Measurements from ENCODE around the gene TNFAIP1. TPM values are rescaled to one million over a fixed set of nuclear protein-coding genes. Genes with fewer than 3 reads are reported as not detected.

Gene TNFAIP1
- polyA plus RNA-seq, 1 donor (not counting 4 experiments of a cell fraction or from before 2014, with no cell fraction given), result 84.6 TPM

- TF ChIP-seq EZH2 (IDR thresholded peaks at IDR 0.05; ENCODE audit: low read length) (no peak), CTCF (optimal IDR thresholded peaks at IDR 0.05 in 1 of 3, IDR thresholded peaks at IDR 0.05 in 1 of 3, conservative IDR thresholded peaks at IDR 0.05 in 1 of 3; ENCODE audit: extremely low read depth in 1 of 3, insufficient read depth in 2 of 3, low read length in 3 of 3) (no peak)
- no peak overlapping the region for H3K27ac ChIP-seq (ENCODE audit: control insufficient read depth, insufficient read depth, low read length)
- no peak overlapping the region for H2AFZ ChIP-seq (ENCODE audit: control insufficient read depth, low read length)
- H3K9me3 ChIP-seq (ENCODE audit: control insufficient read depth, low read depth, low read length), result no peaks in the 10 kb centered on the region
- H4K20me1 ChIP-seq (ENCODE audit: control insufficient read depth, extremely low read depth, insufficient read depth, low read length), result peaks cover 3% of the 10 kb centered on the region
- H3K4me1 ChIP-seq (ENCODE audit: control insufficient read depth, extremely low read depth, insufficient read depth, low read length), result peaks cover 30% of the 10 kb centered on the region
- peaks cover under 1% of the 10 kb centered on the region for H3K9me1 ChIP-seq (ENCODE audit: control insufficient read depth, extremely low read depth, insufficient read depth, low read length)
- DNase-seq (ENCODE audit: low read depth, low spot score) (no peak), FAIRE-seq (no peak)
- dilution Hi-C loops (cut with MboI; ENCODE audit: extremely low pct_ligation_motif_present, low sequenced_read_pairs), result no loop called here
- H3K36me3 ChIP-seq (ENCODE audit: control insufficient read depth in 2 of 2, extremely low read depth in 1 of 2, insufficient read depth in 2 of 2, low read length in 2 of 2), result peaks cover 64 to 68% of the 10 kb centered on the region in 2 experiments
- peaks cover 16% of the 10 kb centered on the region for H3K79me2 ChIP-seq (ENCODE audit: control insufficient read depth, insufficient read depth, low read length)
- no peak overlapping the region for H3K4me3 ChIP-seq (ENCODE audit: control insufficient read depth in 2 of 3, extremely low read depth in 1 of 3, insufficient read depth in 2 of 3, low read depth in 1 of 3, low read length in 3 of 3)
- no peak overlapping the region for H3K9ac ChIP-seq (ENCODE audit: control insufficient read depth, extremely low read depth, insufficient read depth, low read length)
- H3K27me3 ChIP-seq (ENCODE audit: control insufficient read depth, extremely low read depth, insufficient read depth, low read length), result no peaks in the 10 kb centered on the region
- H3K4me2 ChIP-seq (ENCODE audit: control insufficient read depth, extremely low read depth, insufficient read depth, low read depth, low read length), result no peak overlapping the region
Measured at GRCh38 chr17:28344435-28344901, 8.9 kb downstream of the TNFAIP1 start.

- Histone ChIP-seq H3K36me3 (ENCODE audit: control insufficient read depth in 2 of 2, extremely low read depth in 1 of 2, insufficient read depth in 2 of 2, low read length in 2 of 2) (peaks cover 56 to 61% of the 10 kb centered on the region in 2 experiments), H3K27ac (ENCODE audit: control insufficient read depth, insufficient read depth, low read length) (peak overlapping the region; percentile 58), H3K4me1 (ENCODE audit: control insufficient read depth, extremely low read depth, insufficient read depth, low read length) (peaks cover 29% of the 10 kb centered on the region), H3K4me2 (ENCODE audit: control insufficient read depth, extremely low read depth, insufficient read depth, low read depth, low read length) (no peak overlapping the region), H2AFZ (ENCODE audit: control insufficient read depth, low read length) (no peak overlapping the region), H3K9me3 (ENCODE audit: control insufficient read depth, low read depth, low read length) (no peaks in the 10 kb centered on the region), H3K4me3 (ENCODE audit: control insufficient read depth in 2 of 3, extremely low read depth in 1 of 3, insufficient read depth in 2 of 3, low read depth in 1 of 3, low read length in 3 of 3) (no peak overlapping the region), H3K9ac (ENCODE audit: control insufficient read depth, extremely low read depth, insufficient read depth, low read length) (no peak overlapping the region), H4K20me1 (ENCODE audit: control insufficient read depth, extremely low read depth, insufficient read depth, low read length) (no peaks in the 10 kb centered on the region), H3K27me3 (ENCODE audit: control insufficient read depth, extremely low read depth, insufficient read depth, low read length) (no peaks in the 10 kb centered on the region), H3K79me2 (ENCODE audit: control insufficient read depth, insufficient read depth, low read length) (peaks cover 6% of the 10 kb centered on the region), H3K9me1 (ENCODE audit: control insufficient read depth, extremely low read depth, insufficient read depth, low read length) (no peaks in the 10 kb centered on the region)
- dilution Hi-C loops (cut with MboI; ENCODE audit: extremely low pct_ligation_motif_present, low sequenced_read_pairs), result no loop called here
- DNase-seq (ENCODE audit: low read depth, low spot score) (no peak), FAIRE-seq (peak; percentile 72)
- TF ChIP-seq EZH2 (IDR thresholded peaks at IDR 0.05; ENCODE audit: low read length) (no peak), CTCF (optimal IDR thresholded peaks at IDR 0.05 in 1 of 3, IDR thresholded peaks at IDR 0.05 in 1 of 3, conservative IDR thresholded peaks at IDR 0.05 in 1 of 3; ENCODE audit: extremely low read depth in 1 of 3, insufficient read depth in 2 of 3, low read length in 3 of 3) (no peak)
Measured at GRCh38 chr17:28345419-28346198, 10.0 kb downstream of the TNFAIP1 start.
